Hepatocyte (in vitro differentiated cells): ENCODE measurements around the gene ZNF462. TPM values are rescaled to one million over a fixed set of nuclear protein-coding genes. Genes with fewer than 3 reads are reported as not detected.

Source experiments
- DNase-seq: peaks from one replicate; pipeline ENCODE4 v3.0.0-alpha.2; 2016; ENCODE audit warnings: low spot score
- H2AFZ ChIP-seq: fragments of 200-600 bp; sonication (generic); 2 replicates; pipeline ENCODE4 v1.6.0; 2016; ENCODE audit warnings: antibody characterized with exemption, mild to moderate bottlenecking
- H3K27ac ChIP-seq: fragments of 200-600 bp; sonication (generic); 2 replicates; pipeline ENCODE4 v1.5.1; 2016; ENCODE audit warnings: mild to moderate bottlenecking
- H3K27me3 ChIP-seq: fragments of 200-600 bp; sonication (generic); 2 replicates; pipeline ENCODE4 v1.6.1; 2016
- H3K36me3 ChIP-seq: fragments of 200-600 bp; sonication (generic); replicated peaks from 2 replicates; pipeline ENCODE4 v1.5.1; 2016; ENCODE audit warnings: low read depth; ENCODE audit not compliant: insufficient read depth
- H3K4me1 ChIP-seq: fragments of 200-600 bp; sonication (generic); 2 replicates; pipeline ENCODE4 v1.5.1; 2016; ENCODE audit warnings: mild to moderate bottlenecking, moderate library complexity; ENCODE audit not compliant: insufficient read depth
- H3K4me2 ChIP-seq: fragments of 200-600 bp; sonication (generic); 2 replicates; pipeline ENCODE4 v1.6.0; 2016
- H3K4me3 ChIP-seq: fragments of 200-600 bp; sonication (generic); 2 replicates; pipeline ENCODE4 v1.5.1; 2016; ENCODE audit warnings: mild to moderate bottlenecking
- H3K79me2 ChIP-seq: fragments of 200-600 bp; sonication (generic); 2 replicates; pipeline ENCODE4 v1.6.0; 2017; ENCODE audit warnings: mild to moderate bottlenecking
- H3K9me2 ChIP-seq: fragments of 200-600 bp; sonication (generic); replicated peaks from 2 replicates; pipeline ENCODE4 v1.6.0; 2017; ENCODE audit warnings: mild to moderate bottlenecking; ENCODE audit not compliant: insufficient read depth
- H3K9me3 ChIP-seq: fragments of 200-600 bp; sonication (generic); 2 replicates; pipeline ENCODE4 v1.5.1; 2016; ENCODE audit warnings: low read depth, mild to moderate bottlenecking
- H4K20me1 ChIP-seq: fragments of 200-600 bp; sonication (generic); 2 replicates; pipeline ENCODE4 v1.6.0; 2016; ENCODE audit warnings: mild to moderate bottlenecking; ENCODE audit not compliant: insufficient read depth, poor library complexity, severe bottlenecking
- EZH2 ChIP-seq: fragments of 200-600 bp; sonication (generic); IDR thresholded peaks from 2 replicates; pipeline ENCODE4 v1.6.1; 2016; ENCODE audit warnings: antibody characterized with exemption, mild to moderate bottlenecking, borderline replicate concordance
- EZH2phosphoT487 ChIP-seq: fragments of 200-600 bp; sonication (generic); IDR thresholded peaks from one replicate; pipeline ENCODE4 v1.6.1; 2018; ENCODE audit warnings: antibody characterized with exemption, mild to moderate bottlenecking, low read depth, moderate library complexity; ENCODE audit not compliant: unreplicated experiment, severe bottlenecking
- WGBS: methylation state at CpG from one replicate; pipeline ENCODE4 v1.1.6; 2016; ENCODE audit warnings: low lambda C conversion rate; ENCODE audit errors: missing lambda C conversion rate; 5-methylcytosine and 5-hydroxymethylcytosine counted together
- polyA plus RNA-seq: library from polyadenylated mRNA; unstranded; fragments of >200 nt; fragmentation: Nextera tagmentation; extraction: Ambion mirVana; gene quantifications from 2 replicates; pipeline ENCODE4 v1.2.1, GENCODE V29; 2016
- total RNA-seq: library from RNA; depleted of rRNA; stranded (reverse); fragments of >200 nt; gene quantifications from 2 replicates; pipeline ENCODE4 v1.2.3, GENCODE V29; 2014
- TF ChIP-seq, protein P1 (sequence below): fragments of 200-600 bp; sonication (generic); IDR thresholded peaks from 2 replicates; pipeline ENCODE4 v1.5.1; 2016; ENCODE audit warnings: antibody characterized with exemption, mild to moderate bottlenecking; ENCODE audit not compliant: poor library complexity

The ZNF462 gene
- total and polyA plus RNA-seq, 2 experiments from 2014 or later = 7.8 to 27.5 TPM

- Histone ChIP-seq H3K36me3 (no peaks in the 10 kb centered on the region), H3K4me3 (no peak overlapping the region)
- peak; percentile 87 for DNase-seq
Observed at GRCh38 chr9:106916466-106917235, 53.7 kb downstream of the ZNF462 start.

DNA sequence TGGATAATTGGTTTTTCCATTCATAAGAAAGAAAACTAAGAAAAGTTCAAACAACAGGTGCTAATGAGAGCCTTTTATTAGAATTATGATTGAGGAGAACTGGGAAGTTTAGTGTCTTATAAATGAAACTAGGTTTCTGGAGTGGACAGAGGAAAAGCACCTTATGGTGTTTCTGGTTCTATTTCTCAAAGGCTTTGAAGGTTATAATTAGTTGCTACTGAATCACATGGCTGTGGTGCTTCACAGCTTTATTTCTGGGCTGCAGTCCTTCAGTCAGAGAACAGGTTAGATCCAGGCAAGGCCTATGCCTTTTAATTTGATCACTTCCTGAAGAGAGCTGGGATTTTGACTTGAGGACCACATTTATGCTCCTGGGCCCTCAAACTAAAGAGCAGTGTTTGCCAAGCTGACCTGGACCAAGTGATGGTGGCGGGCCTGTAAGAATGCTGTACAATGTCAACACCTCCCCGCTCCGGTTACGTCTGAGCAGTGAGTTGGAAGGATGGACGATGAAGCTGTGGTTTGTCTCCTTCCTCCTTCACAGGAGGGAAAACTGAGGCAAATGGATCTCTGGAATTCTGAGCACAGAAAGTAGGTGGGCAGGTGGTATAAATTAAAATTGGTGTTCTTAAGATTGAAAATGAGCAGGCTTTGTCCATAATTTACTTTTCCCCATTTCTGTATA is 56.0 kb downstream of the ZNF462 start:
- no peaks in the 10 kb centered on the region for H3K9me2 ChIP-seq
- peaks cover 69% of the 10 kb centered on the region for H3K79me2 ChIP-seq
- H3K27me3 ChIP-seq = no peaks in the 10 kb centered on the region
- H3K9me3 ChIP-seq = no peaks in the 10 kb centered on the region
- DNase-seq = no peak
- H2AFZ ChIP-seq = no peak overlapping the region
- WGBS = 97% methylated on average over 5 of the region's 5 CpGs
- H3K4me2 ChIP-seq = no peak overlapping the region
- TF ChIP-seq, protein P1, sequence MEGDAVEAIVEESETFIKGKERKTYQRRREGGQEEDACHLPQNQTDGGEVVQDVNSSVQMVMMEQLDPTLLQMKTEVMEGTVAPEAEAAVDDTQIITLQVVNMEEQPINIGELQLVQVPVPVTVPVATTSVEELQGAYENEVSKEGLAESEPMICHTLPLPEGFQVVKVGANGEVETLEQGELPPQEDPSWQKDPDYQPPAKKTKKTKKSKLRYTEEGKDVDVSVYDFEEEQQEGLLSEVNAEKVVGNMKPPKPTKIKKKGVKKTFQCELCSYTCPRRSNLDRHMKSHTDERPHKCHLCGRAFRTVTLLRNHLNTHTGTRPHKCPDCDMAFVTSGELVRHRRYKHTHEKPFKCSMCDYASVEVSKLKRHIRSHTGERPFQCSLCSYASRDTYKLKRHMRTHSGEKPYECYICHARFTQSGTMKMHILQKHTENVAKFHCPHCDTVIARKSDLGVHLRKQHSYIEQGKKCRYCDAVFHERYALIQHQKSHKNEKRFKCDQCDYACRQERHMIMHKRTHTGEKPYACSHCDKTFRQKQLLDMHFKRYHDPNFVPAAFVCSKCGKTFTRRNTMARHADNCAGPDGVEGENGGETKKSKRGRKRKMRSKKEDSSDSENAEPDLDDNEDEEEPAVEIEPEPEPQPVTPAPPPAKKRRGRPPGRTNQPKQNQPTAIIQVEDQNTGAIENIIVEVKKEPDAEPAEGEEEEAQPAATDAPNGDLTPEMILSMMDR = no peak
- TF ChIP-seq EZH2phosphoT487 (no peak), EZH2 (no peak)
- no peak overlapping the region for H3K4me3 ChIP-seq
- H3K27ac ChIP-seq = peak overlapping the region; percentile 99
- no peaks in the 10 kb centered on the region for H3K36me3 ChIP-seq
- H3K4me1 ChIP-seq = peaks cover 52% of the 10 kb centered on the region
- H4K20me1 ChIP-seq = no peaks in the 10 kb centered on the region

More at GRCh38 chr9:106916466-106917235, 53.7 kb downstream of the ZNF462 start:
- Histone ChIP-seq H3K4me2 (peak overlapping the region; percentile 38), H3K9me2 (no peaks in the 10 kb centered on the region), H3K9me3 (no peaks in the 10 kb centered on the region), H3K27ac (peak overlapping the region; percentile 82), H2AFZ (no peak overlapping the region), H3K27me3 (no peaks in the 10 kb centered on the region), H3K79me2 (peaks cover 81% of the 10 kb centered on the region), H4K20me1 (no peaks in the 10 kb centered on the region), H3K4me1 (peaks cover 41% of the 10 kb centered on the region)
- TF ChIP-seq, protein P1 = no peak
- TF ChIP-seq EZH2phosphoT487 (no peak), EZH2 (no peak)
- WGBS = 59% methylated on average over 8 of the region's 8 CpGs

DNA sequence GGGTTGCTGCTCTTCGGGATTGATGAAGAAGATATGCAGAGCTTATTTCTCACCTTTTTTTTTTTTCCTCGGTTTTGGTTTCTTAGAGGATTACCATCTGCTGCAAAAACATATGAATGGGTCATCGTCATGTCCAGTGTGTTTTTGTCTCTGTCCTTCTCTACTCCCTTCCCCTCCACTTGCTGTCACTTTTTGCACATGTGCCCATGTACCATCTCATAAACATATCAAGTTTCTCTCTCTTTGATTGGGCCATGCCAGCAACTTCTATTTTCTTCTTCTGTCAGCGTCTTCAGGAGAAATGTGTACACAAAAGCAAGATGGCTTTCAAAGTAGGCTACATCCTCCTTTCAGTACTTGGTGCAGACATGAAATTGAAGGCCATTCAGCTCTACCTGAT is 57.1 kb downstream of the ZNF462 start:
- Histone ChIP-seq H4K20me1 (no peaks in the 10 kb centered on the region), H3K79me2 (peaks cover 66% of the 10 kb centered on the region), H3K36me3 (no peaks in the 10 kb centered on the region), H2AFZ (no peak overlapping the region), H3K4me1 (peaks cover 51% of the 10 kb centered on the region), H3K9me2 (no peaks in the 10 kb centered on the region), H3K4me3 (no peak overlapping the region), H3K9me3 (no peaks in the 10 kb centered on the region), H3K27ac (peak overlapping the region; percentile 99), H3K4me2 (peak overlapping the region; percentile 77), H3K27me3 (no peaks in the 10 kb centered on the region)
- no peak for DNase-seq
- TF ChIP-seq, protein P1 = no peak
- no peak for TF ChIP-seq EZH2
- no peak for TF ChIP-seq EZH2phosphoT487
- 91% methylated on average over 4 of the region's 4 CpGs for WGBS
